ENCODE data around the gene LRMDA. TPM values are rescaled to one million over a fixed set of nuclear protein-coding genes. Genes with fewer than 3 reads are reported as not detected.

LRMDA gene
- total RNA-seq, 4 donors from 2014 or later, result 0.88 to 14.1 (median 5.1) TPM; not detected in 1

DNA sequence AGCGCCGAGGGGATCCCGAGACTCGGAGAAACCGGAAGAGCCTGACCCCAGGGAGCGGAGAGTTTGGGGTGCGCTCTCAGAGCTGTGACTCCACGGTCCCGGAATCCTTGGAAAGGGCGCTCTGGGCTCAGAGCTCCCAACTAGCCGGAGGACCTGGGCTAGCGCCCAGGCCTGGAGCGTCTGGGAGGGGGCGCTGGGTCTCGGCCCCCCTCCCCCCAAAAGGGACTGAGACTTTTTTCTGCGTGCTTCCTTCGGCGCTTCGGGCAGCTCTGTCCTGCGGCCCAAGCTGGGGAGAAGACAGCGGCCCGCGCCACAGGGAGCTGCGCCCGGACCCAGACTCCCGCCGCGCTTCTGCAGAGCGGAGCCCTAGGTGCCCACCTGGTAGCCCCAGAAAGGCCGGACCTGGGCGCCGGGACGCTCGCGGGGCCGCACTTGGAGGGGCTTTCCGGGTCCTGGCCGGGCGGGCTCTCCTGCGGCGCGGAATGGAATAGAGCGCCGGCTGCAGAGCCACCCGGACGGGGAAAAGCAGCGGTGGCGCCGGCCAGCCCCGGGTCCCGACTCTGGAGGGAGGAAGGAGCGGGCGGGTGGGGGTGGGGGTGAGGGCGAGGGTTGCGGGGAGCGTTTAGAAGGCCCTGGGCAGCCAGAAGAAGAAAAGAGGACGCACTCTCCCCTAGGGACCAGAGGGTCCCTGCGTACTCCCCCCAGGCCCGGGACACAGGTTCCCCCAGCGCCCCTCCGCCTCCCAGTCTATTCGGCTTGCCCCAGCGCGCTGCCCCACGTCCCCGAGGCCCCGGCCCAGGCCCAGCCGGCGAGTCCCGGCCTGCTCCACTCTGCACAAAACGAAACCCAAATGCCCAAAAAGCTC lies 34.6 kb upstream of the LRMDA start:
- H3K27ac ChIP-seq, result peak overlapping the region; percentile 92 to 99 (median 96)
- peak overlapping the region; percentile 66 to 96 (median 90) for H3K4me3 ChIP-seq
- TF ChIP-seq POLR2A (IDR thresholded peaks at IDR 0.05), result peak in 1 of 4 donors; percentile 10
- TF ChIP-seq, protein P1, sequence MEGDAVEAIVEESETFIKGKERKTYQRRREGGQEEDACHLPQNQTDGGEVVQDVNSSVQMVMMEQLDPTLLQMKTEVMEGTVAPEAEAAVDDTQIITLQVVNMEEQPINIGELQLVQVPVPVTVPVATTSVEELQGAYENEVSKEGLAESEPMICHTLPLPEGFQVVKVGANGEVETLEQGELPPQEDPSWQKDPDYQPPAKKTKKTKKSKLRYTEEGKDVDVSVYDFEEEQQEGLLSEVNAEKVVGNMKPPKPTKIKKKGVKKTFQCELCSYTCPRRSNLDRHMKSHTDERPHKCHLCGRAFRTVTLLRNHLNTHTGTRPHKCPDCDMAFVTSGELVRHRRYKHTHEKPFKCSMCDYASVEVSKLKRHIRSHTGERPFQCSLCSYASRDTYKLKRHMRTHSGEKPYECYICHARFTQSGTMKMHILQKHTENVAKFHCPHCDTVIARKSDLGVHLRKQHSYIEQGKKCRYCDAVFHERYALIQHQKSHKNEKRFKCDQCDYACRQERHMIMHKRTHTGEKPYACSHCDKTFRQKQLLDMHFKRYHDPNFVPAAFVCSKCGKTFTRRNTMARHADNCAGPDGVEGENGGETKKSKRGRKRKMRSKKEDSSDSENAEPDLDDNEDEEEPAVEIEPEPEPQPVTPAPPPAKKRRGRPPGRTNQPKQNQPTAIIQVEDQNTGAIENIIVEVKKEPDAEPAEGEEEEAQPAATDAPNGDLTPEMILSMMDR (IDR thresholded peaks at IDR 0.05), result no peak
- intact Hi-C loops (cut with DNase I), result loop anchor here (5.0 kb wide), 1 partner anchor 100 kb away; no protein-coding TSS in a partner anchor
- peaks cover 0 to 22% (median 0%) of the 10 kb centered on the region in 4 donors for H3K27me3 ChIP-seq
- WGBS, 2 donors, result 5 to 10% methylated on average over 2 to 8 of the region's 71 CpGs
- peaks cover 0 to 16% (median 6%) of the 10 kb centered on the region in 3 donors for H3K36me3 ChIP-seq
- no peaks in the 10 kb centered on the region for H3K9me3 ChIP-seq
- peaks cover 9 to 30% (median 12%) of the 10 kb centered on the region in 3 donors for H3K4me1 ChIP-seq
- no peak for DNase-seq

DNA sequence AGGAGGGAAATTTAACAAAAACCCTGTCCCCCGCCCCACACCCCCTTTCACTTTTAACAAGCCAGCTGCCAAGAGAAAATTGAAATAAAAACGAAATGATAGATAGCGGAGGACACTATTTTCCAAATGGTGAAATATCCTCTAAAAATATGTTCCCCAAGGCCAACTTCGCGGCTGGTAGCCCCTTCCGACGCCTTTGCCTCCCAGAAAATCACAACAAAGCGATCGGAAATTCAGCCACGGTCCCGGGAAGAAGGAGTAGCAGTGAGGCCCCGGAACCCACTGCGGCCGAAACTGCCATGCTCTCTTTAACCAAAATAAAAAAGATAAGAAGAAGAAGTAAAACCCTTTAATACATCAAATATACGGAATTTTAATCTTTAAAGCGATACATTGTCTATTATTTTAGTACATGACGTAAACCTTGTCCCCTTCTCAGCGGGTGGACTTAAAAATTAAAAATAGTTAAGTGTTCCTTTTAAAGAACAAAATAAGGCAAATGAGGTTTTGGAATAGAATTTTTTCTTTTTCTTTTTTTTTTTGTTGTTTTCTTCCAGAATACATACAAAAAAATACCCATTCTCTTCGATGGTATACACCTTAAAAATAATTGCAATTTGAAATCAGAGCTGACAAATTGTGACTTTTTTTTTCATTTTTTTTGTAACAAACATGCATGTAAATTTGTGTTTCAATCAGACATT lies 33.8 kb upstream of the LRMDA start:
- no peak for DNase-seq
- intact Hi-C loops (cut with DNase I), result loop anchor here (5.0 kb wide), 1 partner anchor 100 kb away; no protein-coding TSS in a partner anchor
- peak overlapping the region; percentile 92 to 99 (median 98) for H3K27ac ChIP-seq
- no peaks in the 10 kb centered on the region for H3K9me3 ChIP-seq
- peak overlapping the region; percentile 66 to 96 (median 90) for H3K4me3 ChIP-seq
- peaks cover 0 to 16% (median 6%) of the 10 kb centered on the region in 3 donors for H3K36me3 ChIP-seq
- peaks cover 0 to 22% (median 0%) of the 10 kb centered on the region in 4 donors for H3K27me3 ChIP-seq
- TF ChIP-seq POLR2A (IDR thresholded peaks at IDR 0.05), result no peak
- TF ChIP-seq, protein P1 (IDR thresholded peaks at IDR 0.05), result no peak
- peaks cover 9 to 30% (median 12%) of the 10 kb centered on the region in 3 donors for H3K4me1 ChIP-seq
- WGBS, 2 donors, result 33 to 43% methylated on average over 18 of the region's 19 CpGs

DNA sequence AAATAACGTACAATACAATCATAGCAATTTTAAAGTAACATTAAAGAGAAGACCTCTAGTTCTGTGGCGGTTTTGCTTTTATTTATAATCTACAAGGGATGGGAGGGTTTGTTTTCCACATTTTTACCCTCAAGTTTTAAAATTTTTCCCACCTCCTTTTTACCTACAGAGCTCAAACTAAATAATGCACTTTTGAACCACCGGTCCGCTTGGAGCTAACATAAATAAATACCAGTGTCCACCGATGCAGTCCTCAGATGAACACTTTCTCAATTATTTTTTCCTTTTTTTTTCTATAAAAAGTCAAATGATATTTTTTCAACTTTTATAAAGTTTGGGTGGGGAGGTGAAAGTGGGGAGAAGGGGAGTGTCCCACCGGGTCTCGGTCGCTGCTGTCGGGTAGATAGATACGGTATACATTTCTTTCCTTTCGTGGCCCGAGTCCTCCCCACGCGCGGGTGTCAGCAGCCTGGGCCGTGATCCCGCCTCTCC lies 33.2 kb upstream of the LRMDA start:
- DNase-seq, result no peak
- TF ChIP-seq, protein P1 (IDR thresholded peaks at IDR 0.05), result no peak
- TF ChIP-seq POLR2A (IDR thresholded peaks at IDR 0.05), result no peak

DNA sequence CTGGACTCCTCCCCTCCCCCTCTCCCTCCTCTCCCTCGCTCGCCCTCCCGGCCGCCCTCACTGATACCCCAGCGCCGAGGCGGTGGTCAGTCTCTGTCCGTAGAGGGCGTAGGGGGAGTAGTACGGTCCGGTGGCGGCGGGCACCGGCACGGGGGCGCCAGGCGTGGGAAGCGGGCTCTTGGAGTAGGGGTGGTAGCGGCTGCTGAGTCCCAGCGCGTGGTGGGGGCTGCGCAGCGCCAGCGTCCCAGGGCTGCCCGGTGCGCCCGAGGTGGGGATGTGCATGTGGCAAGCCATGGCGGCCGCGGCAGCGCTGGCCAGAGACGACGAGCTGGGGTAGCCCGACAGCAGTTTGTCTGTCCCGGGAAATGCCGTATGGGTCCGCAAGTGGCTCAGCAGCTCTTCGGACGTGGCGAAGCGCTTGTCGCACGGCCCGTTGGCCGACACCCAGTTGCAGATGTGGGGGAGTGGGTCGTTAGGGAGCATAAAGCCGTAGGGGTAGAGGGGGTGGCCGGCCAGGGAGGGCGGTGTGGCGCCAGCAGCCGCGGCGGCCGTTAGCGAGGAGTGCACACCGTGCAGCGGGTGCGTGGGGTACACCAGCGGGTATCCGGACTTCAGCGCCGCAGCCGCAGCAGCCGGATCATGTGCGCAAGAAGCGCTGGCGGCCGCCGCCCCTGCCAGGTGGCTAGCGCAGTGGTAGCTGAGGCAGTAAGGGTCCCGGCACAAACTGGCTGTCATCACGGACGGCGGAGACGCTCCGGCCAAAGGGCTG lies 32.5 kb upstream of the LRMDA start:
- 20 to 31% methylated on average over 1 to 13 of the region's 76 CpGs for WGBS, 2 donors
- Histone ChIP-seq H3K27ac (peak overlapping the region; percentile 92 to 99 (median 98)), H3K4me3 (peak overlapping the region; percentile 66 to 96 (median 90)), H3K36me3 (peaks cover 0 to 16% (median 6%) of the 10 kb centered on the region in 3 donors), H3K27me3 (peaks cover 0 to 22% (median 0%) of the 10 kb centered on the region in 4 donors), H3K9me3 (no peaks in the 10 kb centered on the region), H3K4me1 (peaks cover 9 to 41% (median 12%) of the 10 kb centered on the region in 3 donors)
- intact Hi-C loops (cut with DNase I), result loop anchor here (5.0 kb wide), 1 partner anchor 102 kb away; no protein-coding TSS in a partner anchor
- no peak for TF ChIP-seq POLR2A (IDR thresholded peaks at IDR 0.05)
- TF ChIP-seq, protein P1 (IDR thresholded peaks at IDR 0.05), result no peak
- no peak for DNase-seq

More for the DNA sequence above, 33.2 kb upstream of the LRMDA start:
- Histone ChIP-seq H3K27ac (peak overlapping the region; percentile 92 to 99 (median 98)), H3K27me3 (peaks cover 0 to 22% (median 0%) of the 10 kb centered on the region in 4 donors), H3K36me3 (peaks cover 0 to 16% (median 6%) of the 10 kb centered on the region in 3 donors), H3K4me1 (peaks cover 9 to 35% (median 12%) of the 10 kb centered on the region in 3 donors), H3K4me3 (peak overlapping the region; percentile 66 to 96 (median 90)), H3K9me3 (no peaks in the 10 kb centered on the region)
- 22 to 27% methylated on average over 12 to 17 of the region's 17 CpGs for WGBS, 2 donors
- intact Hi-C loops (cut with DNase I), result loop anchor here (5.0 kb wide), 1 partner anchor 101 kb away; no protein-coding TSS in a partner anchor
